Measurements from ENCODE around the gene AKT2.

Gene AKT2

DNA sequence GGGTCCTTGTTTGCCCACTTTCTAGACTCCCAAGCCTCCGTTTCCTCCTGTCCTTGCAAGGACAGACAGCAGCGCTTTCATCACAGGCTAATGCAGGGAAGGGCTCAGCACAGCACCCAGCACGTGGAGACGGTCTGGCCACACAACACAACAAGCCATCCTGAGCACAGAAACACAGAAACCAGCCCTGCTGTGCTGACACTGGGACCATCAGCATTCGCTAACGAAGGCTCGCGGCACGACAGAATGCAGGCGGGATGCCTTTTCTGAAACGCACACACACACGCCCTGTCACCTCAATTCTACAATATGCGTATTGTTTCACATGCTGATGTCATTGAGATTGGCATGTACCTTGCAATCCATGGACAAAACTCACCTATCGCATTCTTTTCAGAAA lies 12.9 kb downstream of the AKT2 start:
- DNase-seq = no peak

DNA sequence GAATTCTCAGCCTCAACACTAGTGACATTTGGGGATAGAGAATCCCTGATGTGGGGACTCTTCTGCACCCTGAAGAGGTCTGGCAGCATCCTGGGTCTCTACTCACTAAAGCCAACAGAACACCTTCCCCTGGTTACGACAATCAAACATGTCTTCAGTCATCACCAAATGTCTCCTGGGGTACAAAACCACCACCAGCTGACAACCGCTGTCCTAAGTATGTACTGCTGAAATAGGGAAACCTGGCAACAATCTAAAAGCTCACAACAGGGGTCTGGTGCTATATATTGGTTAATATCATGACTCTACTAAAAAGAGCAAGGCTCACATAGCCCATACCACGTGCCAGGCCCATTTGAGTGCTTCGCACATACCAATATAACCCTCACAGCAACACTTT lies 13.4 kb downstream of the AKT2 start:
- DNase-seq = no peak

DNA sequence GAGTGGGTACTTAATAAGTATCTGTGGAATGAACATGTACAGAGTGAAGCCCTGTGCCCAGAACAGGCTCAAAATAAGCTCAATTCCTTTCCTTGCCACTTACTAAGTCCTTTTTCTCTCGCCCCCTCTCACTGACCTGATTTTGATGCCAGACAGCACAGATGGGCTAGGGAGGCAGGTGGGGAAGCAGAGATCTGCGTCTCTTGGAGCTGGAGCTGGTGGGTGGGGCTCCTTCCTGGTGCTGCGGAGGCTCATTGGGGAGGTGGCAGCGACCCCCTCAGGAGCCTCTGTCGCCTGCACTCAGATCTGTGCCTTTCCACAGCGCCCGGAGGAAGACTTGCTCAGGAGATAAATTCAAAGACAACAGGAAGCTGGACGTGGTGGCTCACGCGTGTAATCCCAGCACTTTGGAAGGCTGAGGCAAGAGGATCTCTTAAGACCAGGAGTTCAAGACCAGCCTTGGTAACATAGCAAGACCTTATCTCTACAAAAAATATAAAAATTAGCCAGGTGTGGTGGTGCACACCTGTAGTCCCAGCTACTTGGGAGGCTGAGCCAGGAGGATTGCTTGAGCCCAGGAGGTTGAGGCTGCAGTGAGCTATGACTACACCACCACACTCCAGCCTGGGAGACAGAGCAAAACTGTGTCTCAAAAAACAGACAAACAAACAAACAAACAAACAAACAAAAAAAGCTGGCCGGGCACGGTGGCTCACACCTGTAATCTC lies 14.6 kb downstream of the AKT2 start:
- DNase-seq = no peak

DNA sequence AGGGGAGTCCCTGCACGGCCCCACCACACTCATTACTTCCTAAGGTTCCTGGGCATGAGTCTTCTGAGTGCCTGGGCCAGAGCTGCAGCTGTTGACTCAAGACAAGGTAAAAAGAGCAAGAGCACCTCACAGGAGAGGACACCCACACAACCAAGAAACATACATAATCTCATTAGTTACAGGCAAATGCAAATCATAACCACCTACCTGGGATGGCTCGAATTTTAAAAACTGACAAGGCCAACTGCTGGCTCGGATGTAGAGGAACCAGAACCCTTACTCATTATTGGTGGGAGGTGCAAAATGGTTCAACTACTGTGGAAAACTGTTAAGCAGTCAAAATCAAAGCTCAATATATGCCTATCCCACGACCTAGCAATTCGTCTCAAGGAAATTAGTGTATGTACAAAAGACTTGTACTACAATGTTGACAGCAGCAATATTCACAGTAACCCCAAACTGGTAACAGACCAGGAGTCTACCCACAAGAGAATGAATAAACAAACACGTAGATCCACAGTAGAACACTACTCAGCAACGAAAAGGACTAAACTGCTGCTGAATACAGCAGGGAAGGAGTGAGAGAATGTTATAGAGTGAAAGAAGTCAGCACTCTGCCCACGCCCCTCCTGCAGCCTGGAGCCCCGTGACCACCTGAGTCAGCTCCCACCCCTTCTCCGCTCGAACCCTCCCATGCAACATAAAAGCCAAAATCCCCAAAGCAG lies 15.8 kb downstream of the AKT2 start:
- DNase-seq = no peak

DNA sequence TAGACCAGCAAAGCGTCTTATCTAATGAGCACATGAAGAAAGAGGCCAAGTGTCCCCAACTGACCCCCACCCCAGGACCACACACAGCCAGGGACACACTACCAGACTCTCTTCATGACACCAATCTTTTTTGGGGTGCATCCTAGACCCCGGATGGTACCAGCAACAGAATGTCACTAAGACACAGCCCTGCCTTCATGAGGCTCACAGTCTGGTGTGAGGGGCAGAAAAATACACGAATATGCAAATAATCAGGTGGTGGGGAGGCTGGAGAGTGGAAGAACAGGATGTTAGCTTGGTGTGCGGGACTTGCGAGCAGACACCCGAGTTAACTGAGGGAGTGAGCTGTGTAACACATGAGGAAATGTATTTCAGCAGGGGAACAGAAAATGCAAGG lies 17.5 kb downstream of the AKT2 start:
- DNase-seq = no peak

DNA sequence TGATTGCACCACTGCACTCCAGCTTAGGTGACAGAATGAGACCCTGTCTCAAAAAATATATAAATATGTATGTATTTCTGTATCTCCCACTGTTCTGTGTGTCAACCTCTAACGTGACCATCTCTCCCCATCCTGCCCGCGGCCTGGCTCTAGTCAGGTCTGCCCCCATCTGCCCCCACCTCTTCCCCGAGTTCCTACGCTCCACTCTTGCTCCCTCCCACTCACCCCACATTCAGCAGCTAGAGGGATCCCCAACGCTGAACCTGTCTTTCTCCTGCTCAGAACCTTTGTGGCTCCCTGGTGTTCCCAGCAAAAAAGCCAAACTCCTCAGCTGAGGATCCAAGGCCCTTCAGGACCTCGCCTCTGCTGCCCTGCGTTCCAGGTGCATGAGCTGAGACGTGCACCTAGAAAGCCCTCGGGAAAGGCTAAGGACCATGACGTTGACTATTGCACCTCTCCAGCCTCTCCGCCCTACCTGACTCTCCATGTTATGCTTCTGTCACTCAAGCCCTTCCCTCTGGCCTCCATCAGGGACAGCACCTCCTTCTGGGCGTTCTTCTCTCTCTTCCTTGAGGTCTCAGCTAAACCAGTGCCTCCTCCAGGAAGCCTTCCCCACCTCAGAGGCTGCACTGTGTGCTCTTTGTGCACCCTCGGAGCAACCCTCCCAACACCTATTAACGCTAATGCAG lies 18.1 kb downstream of the AKT2 start:
- DNase-seq = no peak

DNA sequence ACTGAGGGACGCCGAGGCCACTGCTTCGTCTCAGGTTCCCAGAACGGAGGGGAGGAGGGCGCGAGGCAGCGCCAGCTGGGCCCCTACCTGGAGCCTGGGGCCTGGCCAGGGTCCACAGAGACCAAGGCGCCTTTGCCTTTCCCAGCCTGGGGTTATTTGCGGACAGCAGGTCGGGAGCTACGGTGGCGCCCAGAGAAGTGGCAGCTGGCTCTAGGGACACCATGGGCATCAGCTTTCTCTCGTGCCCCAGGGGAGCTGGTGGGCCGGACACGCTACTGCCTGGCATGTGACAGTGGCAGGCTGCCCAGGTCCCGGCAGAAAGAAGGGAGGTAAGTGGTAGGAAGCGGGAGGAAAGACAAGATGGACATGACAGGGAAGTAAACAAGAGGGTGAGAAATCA lies 19.0 kb downstream of the AKT2 start:
- no peak for DNase-seq

DNA sequence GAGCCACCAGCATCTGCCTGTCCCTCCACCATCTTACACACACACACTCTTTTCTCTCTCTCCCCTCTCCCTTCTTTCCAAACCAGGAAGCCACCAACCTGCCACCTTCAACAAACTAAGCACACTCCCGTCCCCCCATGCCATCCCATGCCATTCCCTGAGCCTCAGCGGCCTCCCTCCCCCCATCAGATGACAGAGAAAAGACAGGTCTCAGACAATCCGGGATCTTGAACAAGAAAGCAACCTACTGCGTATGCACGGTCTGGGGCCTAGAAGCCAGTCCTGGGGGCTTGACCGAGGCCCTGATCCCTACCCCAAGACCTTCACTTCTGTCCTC lies 19.4 kb downstream of the AKT2 start:
- DNase-seq = no peak

DNA sequence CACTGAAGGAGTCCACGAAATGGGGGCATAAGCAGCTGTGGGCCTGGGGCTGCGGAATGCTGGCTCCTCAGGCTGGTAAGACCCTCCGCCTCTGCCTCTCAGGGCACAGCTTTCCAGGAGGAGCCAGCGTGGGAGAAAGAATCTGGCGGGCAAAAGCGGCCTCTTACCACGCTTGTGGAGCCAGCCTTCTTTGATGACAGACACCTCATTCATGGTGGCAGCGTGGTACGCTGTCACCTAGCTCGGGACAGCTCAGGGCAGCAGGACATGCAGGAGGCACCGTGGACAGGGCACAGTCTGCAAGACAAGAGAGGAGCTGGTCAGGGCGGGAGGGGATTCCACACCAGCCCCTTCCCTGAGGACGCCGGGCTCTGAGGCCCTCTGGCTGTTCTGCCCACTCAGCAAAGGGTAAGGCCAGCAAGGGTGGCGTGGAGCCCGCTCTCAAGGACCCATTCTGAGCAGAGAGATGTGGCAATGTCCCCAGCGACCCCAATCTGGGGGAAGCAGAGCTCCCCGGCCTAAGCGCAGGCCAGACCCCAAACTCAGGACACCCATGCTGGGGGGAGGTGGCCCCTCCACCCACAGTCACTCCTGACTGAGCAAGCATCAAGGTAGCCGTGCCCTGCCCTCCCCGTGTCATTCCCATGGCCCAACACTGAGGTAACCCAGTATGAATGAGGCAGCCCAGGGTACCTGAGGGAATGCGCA lies 19.9 kb downstream of the AKT2 start:
- DNase-seq = no peak

DNA sequence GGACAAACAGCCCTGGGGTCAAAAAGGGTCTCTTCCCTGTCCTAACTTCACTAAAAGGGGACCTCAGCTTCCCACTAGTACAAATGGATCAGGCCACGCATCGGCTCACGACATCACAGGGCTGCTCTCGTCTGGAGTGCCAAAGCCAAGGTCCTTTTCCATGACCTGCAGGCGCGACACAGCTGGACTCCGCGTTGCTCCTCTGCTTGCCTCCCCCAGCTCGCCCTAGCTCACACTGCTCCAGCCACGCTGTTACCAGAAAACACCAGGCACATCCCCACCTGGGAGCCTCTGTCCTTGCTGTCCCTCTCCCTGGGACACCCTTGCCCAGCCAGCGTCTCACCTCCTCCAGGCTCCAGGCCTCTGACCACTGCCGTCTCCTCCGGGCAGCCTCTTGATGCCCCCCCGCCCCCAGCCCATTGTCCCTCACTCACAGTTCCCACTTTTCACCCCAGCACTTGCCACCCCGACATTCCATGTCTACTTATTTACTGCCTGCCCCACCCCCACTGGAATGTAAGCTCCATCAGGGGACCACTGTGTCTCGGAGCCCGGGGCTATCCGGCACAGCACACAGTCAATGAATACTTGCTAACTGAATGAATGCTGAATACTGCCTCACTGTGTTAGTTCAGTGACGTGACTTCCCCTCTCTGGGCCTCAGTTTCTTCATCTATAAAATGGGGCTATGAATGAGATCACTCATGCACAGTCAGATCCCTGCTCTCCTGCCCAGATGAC lies 20.7 kb downstream of the AKT2 start:
- DNase-seq = no peak

DNA sequence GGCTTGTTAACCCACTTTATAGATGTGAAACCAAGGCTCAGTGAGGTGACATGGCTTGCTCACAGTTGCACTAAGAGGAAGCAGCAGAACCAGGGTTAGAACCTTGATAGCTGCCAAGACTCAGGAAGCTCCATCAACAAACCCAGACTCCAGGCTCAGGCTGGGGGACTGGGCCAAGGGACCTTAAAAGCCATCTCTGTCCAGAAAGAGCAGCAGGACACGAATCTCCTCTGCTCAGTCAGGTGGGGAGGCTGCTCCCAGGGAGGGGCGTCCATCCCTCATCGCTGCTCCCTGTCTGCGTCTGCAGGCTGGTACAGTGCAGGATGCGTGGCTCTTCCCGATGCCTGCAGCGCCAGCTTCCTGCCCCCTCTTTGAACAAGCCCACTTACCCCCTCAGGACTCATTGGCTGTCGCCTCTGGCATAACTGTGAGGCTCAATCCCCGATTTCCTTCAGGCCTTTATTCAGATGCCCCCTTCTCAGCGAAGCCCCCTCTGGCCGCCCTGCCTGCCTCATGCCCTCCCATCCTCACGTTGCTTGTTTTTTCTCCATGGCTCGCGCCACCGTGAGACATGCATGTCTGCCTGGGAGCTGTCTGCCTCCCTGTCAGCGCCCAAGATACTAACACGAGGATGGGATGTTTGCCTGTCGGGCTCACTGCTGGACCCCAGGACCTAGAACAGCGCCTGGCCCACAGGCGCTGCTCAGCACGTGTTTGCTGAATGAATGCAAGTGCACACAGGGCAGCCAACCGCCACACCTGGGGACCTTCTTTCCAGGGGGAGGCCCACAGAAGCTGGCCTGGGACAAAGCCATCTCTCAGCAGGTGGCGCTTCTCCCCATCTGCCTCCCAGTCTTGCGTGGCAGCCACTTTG lies 21.5 kb downstream of the AKT2 start:
- DNase-seq = no peak

DNA sequence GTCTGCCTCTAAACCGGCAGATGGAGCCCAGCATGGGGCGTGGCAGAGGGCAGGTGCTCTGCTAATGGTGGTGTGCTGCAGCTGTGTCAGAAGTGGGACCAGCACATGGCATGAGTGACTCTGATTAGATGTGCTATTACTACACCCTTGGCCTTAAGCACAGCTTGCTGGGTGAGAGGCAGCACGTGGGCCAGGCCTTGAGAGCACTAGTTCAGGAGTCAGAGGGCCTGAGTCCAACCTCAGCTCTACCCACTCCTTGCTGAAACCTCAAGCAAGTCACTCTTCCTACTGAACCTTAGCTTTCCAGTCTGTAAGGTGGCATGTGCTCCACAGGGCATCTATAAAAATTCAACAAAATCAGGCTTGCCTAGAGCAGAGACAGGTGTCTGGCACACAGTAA lies 22.7 kb downstream of the AKT2 start:
- DNase-seq = no peak

DNA sequence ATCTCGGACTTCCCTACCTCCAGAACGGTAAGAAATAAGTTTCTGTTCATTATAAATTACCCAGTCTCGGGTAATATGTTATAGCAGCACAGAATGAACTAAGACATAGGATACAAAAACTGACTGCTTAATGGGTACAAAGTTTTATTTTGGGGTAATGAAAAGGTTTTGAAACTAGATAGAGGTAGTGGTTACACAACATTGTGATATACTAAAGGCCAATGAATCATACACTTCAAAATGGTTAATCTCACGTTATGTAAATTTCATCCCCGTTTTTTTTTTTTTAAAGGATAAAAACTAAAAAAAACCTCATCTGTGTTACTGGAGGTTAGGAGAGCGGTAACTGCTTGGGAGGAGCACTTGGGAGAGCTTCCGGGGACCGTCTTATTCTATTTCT lies 23.5 kb downstream of the AKT2 start:
- DNase-seq = no peak

DNA sequence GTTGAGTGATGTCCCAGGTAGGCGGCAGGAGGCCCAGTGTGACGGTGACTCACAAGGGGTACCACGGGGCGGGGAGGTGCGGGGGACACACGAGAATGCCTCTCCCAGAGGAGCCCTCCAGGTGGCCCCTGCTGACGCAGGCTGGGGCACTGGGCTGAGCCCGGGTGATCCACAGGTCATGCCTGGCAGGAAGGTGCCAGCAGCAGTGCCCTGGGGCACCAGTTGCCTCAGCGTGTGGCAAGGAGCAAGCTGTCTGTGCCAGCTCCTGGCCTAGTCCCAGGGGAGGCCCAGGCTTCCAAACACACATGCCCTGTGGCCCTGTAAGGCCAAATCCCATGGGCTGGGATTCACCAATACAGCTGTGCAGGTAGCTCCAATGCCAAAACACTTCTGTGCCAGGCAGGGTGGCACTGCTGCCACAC lies 28.0 kb downstream of the AKT2 start:
- DNase-seq = no peak

DNA sequence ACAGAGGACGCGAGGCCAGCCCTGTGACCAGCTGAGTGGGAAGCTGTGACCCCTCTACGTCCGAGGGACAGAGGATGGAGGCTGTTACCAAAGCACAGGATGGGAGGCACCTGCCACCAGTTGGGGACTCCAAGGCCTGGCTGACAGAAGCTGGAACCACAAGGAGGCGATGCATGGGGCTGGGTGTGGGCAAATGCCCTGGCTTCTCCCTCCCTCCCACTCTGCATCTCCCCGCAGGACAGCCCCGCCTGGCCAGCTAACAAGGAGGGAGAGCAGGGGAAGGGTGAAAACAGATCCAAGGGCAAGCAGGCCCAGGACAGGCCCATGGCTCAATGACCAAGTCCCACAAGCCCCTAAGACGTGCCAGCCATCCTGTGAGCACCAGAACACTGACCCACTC lies 28.6 kb downstream of the AKT2 start:
- no peak for DNase-seq

DNA sequence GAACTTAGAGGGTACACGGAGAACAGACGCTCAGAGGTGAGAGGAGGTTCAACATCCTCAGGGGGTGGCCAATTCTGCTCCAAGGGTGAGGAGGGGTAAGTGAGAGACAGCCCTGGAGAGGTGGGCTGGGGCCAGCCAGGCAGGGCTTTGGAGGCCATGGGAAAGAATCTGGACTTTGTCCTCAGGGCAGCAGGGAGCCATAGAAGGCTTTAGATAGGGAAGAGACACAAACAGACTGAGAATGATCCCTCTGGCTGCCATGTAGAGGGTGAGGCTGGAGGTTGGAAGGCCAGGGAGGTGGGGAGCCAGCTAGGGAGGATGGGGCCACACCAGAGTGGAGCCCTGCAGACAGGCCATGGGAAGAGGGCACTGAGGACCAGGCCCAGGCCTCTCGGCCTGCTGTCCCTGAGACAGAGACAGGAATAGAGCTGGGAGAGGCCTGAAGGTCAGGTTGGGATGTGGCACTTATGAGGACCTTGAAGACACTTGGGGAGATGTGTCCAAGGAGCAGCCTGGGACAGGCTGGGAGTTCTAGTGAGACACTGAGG lies 29.5 kb downstream of the AKT2 start:
- DNase-seq = no peak

DNA sequence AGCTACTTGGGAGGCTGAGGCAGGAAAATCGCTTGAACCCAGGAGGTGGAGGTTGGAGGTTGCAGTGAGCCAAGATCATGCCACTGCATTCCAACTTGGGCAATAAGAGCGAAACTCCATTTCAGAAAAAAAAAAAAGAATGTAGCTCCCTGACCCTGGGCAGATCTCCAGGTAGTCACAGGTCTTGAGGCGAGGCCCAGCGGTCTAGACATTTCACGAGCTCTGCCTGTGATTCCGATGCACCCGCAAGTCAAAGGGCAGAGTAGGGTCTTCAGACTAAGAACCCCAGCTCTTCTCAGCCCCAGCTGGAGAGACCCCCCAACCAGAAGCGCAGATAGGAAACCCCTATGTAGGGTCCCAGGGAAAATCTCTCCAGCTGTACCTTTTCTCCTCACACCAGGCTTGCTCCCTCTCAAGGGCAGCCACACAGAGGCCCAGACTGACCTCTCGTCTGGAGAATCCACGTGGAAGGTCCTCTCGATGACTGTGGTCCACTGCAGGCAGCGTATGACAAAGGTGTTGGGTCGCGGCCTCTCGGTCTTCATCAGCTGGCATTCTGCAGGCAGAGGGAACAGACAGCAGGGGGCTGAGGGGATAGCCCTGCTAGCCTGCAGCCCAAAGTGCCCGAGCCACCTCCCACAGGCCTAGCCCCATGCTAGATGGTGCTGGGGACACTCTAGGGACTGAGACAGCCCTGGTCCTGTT lies 30.3 kb downstream of the AKT2 start:
- no peak for DNase-seq

DNA sequence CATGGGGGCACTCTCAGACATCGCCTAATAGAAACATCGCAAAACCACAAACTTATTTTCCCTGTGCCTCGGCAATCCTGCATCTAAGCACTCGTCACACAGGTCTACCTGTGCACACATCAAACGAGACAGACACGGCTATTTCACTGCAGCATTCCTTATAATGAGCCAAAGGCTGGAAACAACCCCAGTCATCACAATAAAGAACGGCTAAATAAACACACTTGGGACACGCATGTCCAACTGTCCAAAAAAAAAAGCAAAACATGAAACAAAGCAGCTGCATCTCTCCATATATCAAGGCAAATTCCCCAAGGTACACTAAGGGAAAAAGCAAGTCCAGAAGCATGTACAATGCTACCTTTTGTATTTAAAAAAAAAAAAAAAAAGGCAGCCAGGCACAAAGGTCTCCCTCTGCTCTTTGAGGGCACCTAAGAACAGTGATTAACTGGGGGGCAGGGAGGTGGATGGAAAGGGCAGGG lies 31.5 kb downstream of the AKT2 start:
- no peak for DNase-seq

DNA sequence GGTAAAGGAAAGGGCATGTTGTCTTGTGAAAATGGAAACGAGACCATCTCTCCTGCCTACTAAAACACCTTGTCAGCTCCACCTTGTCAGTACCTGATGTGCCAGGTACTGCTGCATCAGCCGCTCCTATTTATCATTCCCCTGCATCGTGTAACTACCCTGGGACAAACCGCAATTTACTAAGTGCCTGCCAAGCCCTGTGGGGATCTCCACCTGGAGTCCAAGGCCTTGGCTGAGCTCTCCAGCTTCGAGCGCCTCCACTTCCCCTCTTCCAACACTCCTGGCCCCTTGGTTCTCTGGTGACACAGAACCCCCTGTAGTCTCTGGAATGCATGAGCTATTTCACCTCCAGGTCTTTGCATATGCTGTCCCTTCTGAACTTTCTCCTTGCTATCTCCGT lies 32.8 kb downstream of the AKT2 start:
- no peak for DNase-seq

DNA sequence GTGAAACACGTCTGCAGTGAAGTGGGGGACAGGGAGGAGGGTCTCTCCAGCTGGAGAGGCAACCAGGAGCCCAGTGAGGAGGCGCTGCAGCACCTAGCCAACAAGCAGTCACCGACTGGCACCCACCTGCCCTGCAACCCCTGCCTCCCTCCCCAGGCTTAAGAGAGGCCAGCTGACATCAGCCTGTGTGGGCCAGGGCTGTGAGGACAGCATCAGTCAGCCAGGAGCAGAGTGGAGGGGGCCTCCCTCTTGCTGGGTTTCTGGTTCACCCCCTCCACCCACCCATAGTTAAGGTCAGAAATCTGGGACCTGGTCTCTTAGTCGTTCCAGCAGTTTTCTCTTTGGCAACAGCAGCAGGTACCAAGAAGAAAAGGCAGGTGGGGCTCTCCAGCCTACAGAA lies 33.2 kb downstream of the AKT2 start:
- DNase-seq = no peak

DNA sequence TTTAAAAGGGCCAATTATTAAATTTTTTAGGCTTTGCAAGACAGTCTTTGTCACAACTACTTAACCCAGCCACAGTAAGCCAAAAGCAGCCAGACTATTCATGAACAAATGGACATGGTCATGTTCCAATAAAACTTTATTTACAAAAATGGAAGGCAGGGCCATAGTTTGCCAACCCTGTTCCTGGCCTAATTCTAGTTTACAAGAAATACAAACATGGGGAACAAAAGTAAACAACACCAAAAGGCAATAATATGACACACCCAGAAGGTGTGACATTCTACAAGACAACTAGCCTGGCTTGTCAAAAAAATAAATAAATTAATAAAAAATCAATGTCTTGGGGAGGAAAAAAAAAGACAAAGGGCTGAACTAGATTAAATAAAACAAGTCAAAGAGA lies 33.9 kb downstream of the AKT2 start:
- DNase-seq = no peak

Data from activated gamma-delta T cell treated with Interleukin-2 at 50 U/mL for 16 hours (primary cell).